K562 (cell line): ENCODE data around the gene PLTP. TPM values are rescaled to one million over a fixed set of nuclear protein-coding genes. Genes with fewer than 3 reads are reported as not detected.
A peak's percentile ranks its signal among the peaks of the same experiment; 100 is the strongest.

Experiments used
- CGGBP1 ChIP-seq: fragments of 250-450 bp; sonication (Bioruptor Pico); IDR thresholded peaks from 2 replicates; pipeline ENCODE4 v1.9.0; 2021; ENCODE audit warnings: mild to moderate bottlenecking
- ERF ChIP-seq: fragments of 450-650 bp; formaldehyde crosslinking; IDR thresholded peaks from 2 replicates; pipeline ENCODE4 v1.4.0; 2020; ENCODE audit warnings: mild to moderate bottlenecking, mixed read lengths
- GTF3C2 ChIP-seq: IDR thresholded peaks from 3 replicates; pipeline ENCODE4 v1.6.1; 2011; ENCODE audit warnings: borderline replicate concordance, mild to moderate bottlenecking, moderate library complexity; ENCODE audit not compliant: insufficient read length; ENCODE audit errors: extremely low read depth
- MAX ChIP-seq: sonication (generic); formaldehyde crosslinking; IDR thresholded peaks from 2 replicates; pipeline ENCODE4 v1.9.0; 2022; ENCODE audit warnings: mild to moderate bottlenecking, missing genetic modification reagents
- MCM7 ChIP-seq, 2 experiments: fragments of 450-650 bp; IDR thresholded peaks; 2 replicates each; pipeline ENCODE4 v1.6.1; 2016 to 2018
- PRMT5 ChIP-seq: sonication (generic); formaldehyde crosslinking; IDR thresholded peaks from 2 replicates; pipeline ENCODE4 v1.5.0; 2020; ENCODE audit warnings: missing genetic modification reagents
- RBBP5 ChIP-seq: fragments of 200-600 bp; sonication (generic); IDR thresholded peaks from 2 replicates; pipeline ENCODE4 v1.6.1; 2012; ENCODE audit warnings: borderline replicate concordance, mild to moderate bottlenecking, low read length, control low read depth, inconsistent platforms; ENCODE audit not compliant: insufficient read depth, poor library complexity, severe bottlenecking
- RBM22 ChIP-seq: fragments of 200-400 bp; formaldehyde crosslinking; IDR thresholded peaks from 2 replicates; pipeline ENCODE4 v1.6.1; 2018; ENCODE audit warnings: low read length, low read depth; ENCODE audit not compliant: poor library complexity, severe bottlenecking
- RBM25 ChIP-seq: fragments of 200-400 bp; formaldehyde crosslinking; IDR thresholded peaks from 2 replicates; pipeline ENCODE4 v1.6.1; 2018; ENCODE audit warnings: low read length, low read depth, moderate library complexity; ENCODE audit not compliant: severe bottlenecking
- SIRT6 ChIP-seq: IDR thresholded peaks from one replicate; pipeline ENCODE4 v1.6.1; 2012; ENCODE audit warnings: low read depth, mild to moderate bottlenecking, control low read depth, inconsistent platforms, low read length, moderate library complexity
- SMARCA5 ChIP-seq: fragments of 450-650 bp; IDR thresholded peaks from 2 replicates; pipeline ENCODE4 v1.6.1; 2016
- STAG1 ChIP-seq: sonication (generic); formaldehyde crosslinking; IDR thresholded peaks from 2 replicates; pipeline ENCODE4 v1.5.0; 2020; ENCODE audit warnings: missing genetic modification reagents, borderline replicate concordance
- TEAD1 ChIP-seq, 2 experiments: fragments of 450-650 bp in 1 of 2; sonication (generic) in 1 of 2; formaldehyde crosslinking; IDR thresholded peaks; 2 replicates each; pipeline versions ENCODE4 v1.4.0 to v1.8.0; 2020 to 2022; ENCODE audit warnings: mild to moderate bottlenecking in 2 of 2, missing genetic modification reagents in 1 of 2
- TFAM ChIP-seq: fragments of 250-450 bp; sonication (Bioruptor Pico); conservative IDR thresholded peaks from 2 replicates; pipeline ENCODE4 v1.5.0; 2021; ENCODE audit warnings: mild to moderate bottlenecking, moderate library complexity
- ZFP91 ChIP-seq: sonication (generic); formaldehyde crosslinking; IDR thresholded peaks from 2 replicates; pipeline ENCODE4 v1.8.0; 2022; ENCODE audit warnings: mild to moderate bottlenecking, missing genetic modification reagents
- ZNF143 ChIP-seq: sonication (generic); formaldehyde crosslinking; IDR thresholded peaks from 2 replicates; pipeline ENCODE4 v1.9.0; 2022; ENCODE audit warnings: mild to moderate bottlenecking, missing genetic modification reagents
- ZNF3 ChIP-seq: fragments of 250-450 bp; sonication (Bioruptor Pico); IDR thresholded peaks from 2 replicates; pipeline ENCODE4 v1.5.0; 2021; ENCODE audit warnings: mild to moderate bottlenecking, moderate library complexity
- ZNF696 ChIP-seq: fragments of 250-450 bp; sonication (Bioruptor Pico); conservative IDR thresholded peaks from 2 replicates; pipeline ENCODE4 v1.4.0; 2020; ENCODE audit warnings: mild to moderate bottlenecking, moderate library complexity
- ZNF717 ChIP-seq: fragments of 250-450 bp; sonication (Bioruptor Pico); IDR thresholded peaks from 2 replicates; pipeline ENCODE4 v1.5.0; 2021
- ZNF76 ChIP-seq: fragments of 250-450 bp; sonication (Bioruptor Pico); IDR thresholded peaks from 2 replicates; pipeline ENCODE4 v1.4.0; 2020; ENCODE audit warnings: mild to moderate bottlenecking, moderate library complexity, borderline replicate concordance
- polyA plus RNA-seq, 8 experiments: library from polyadenylated mRNA; depleted of rRNA in 4 of 8; stranded (reverse) in 5 of 8; unstranded in 3 of 8; fragments of >200 nt; fragmentation: Nextera tagmentation in 2 of 8; fragmentation: Illumina TruSeq in 1 of 8; extraction: Ambion mirVana in 2 of 8; extraction: Trizol in 1 of 8; gene quantifications; 2 replicates each; pipeline versions ENCODE4 v1.2.1 to v1.2.3, GENCODE V29; 2011 to 2014; ENCODE audit warnings: inconsistent platforms in 1 of 8, missing spikeins in 1 of 8
- total RNA-seq, 7 experiments: library from RNA; depleted of rRNA in 6 of 7; stranded (reverse); fragments of >200 nt in 6 of 7; fragmentation: Illumina TruSeq in 2 of 7; extraction: Trizol in 2 of 7; gene quantifications; 2 replicates each; pipeline versions ENCODE4 v1.2.1 to v1.2.3, GENCODE V29; 2011 to 2021; ENCODE audit warnings: low replicate concordance in 1 of 7
- TF ChIP-seq, protein P1 (sequence below): fragments of 250-450 bp; sonication (Bioruptor Pico); IDR thresholded peaks from 2 replicates; pipeline ENCODE4 v1.5.0; 2021

Gene PLTP
- total and polyA plus RNA-seq, 9 of the 15 experiments (the other 6 are each of a cell fraction or from before 2014, with no cell fraction given), result 2.8 to 29.3 (median 17.6) TPM

DNA sequence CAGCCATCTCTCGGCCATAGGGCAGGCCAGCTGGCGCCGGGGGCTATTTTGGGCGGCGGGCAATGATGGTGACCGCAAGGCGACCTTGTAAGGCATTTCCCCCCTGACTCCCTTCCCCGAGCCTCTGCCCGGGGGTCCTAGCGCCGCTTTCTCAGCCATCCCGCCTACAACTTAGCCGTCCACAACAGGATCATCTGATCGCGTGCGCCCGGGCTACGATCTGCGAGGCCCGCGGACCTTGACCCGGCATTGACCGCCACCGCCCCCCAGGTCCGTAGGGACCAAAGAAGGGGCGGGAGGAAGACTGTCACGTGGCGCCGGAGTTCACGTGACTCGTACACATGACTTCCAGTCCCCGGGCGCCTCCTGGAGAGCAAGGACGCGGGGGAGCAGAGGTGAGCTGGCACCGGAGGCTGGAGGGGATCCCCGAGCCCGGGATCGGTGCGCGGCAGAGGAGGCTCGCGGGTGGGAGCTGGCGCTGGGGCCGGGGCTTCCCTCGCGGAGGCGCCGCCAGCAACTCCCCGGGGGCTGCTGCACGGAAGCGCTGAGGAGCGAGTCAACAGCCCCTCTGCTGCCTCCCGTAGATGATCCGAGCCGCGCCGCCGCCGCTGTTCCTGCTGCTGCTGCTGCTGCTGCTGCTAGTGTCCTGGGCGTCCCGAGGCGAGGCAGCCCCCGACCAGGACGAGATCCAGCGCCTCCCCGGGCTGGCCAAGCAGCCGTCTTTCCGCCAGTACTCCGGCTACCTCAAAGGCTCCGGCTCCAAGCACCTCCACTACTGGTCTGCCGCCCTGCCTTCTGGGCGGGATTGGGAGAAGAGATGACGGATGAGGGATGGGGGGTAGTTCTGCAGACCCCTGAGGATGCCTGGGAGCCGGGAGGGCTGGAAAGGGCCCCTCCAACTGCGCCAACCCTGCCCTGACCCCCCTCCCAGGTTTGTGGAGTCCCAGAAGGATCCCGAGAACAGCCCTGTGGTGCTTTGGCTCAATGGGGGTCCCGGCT lies 20.7 kb downstream of the PLTP start, which contains the start of the genes CTSA and NEURL2 (continued):
- TF ChIP-seq GTF3C2 (no peak), TEAD1 (CRISPR knock-in tag; IDR thresholded peaks at IDR 0.05) (peak in 1 of 2 experiments; percentile 69; a peak in 2 of 4 replicates), ZFP91 (no peak), SMARCA5 (no peak), MAX (CRISPR knock-in tag) (peak; percentile 91), TFAM (CRISPR knock-in tag) (no peak), ZNF3 (CRISPR knock-in tag) (no peak), ERF (CRISPR knock-in tag) (no peak), RBM25 (no peak), ZNF717 (CRISPR knock-in tag) (no peak), RBBP5 (peak; percentile 54), ZNF696 (CRISPR knock-in tag) (no peak), ZNF76 (CRISPR knock-in tag) (no peak), STAG1 (CRISPR knock-in tag) (no peak), RBM22 (no peak), CGGBP1 (CRISPR knock-in tag) (no peak), PRMT5 (CRISPR knock-in tag) (no peak), ZNF143 (CRISPR knock-in tag) (no peak), SIRT6 (no peak), MCM7 (IDR thresholded peaks at IDR 0.05) (no peak)
- TF ChIP-seq, protein P1, sequence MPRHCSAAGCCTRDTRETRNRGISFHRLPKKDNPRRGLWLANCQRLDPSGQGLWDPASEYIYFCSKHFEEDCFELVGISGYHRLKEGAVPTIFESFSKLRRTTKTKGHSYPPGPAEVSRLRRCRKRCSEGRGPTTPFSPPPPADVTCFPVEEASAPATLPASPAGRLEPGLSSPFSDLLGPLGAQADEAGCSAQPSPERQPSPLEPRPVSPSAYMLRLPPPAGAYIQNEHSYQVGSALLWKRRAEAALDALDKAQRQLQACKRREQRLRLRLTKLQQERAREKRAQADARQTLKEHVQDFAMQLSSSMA (CRISPR knock-in tag), result 0 out of 2 replicates have a peak, but pooled peaks have one; percentile 32
